Ovary (tissue), 9 donors: Measurements from ENCODE around the gene CPED1. TPM values are rescaled to one million over a fixed set of nuclear protein-coding genes. Genes with fewer than 3 reads are reported as not detected.
"Not testable (repeated sequence)": the region's sequence is repeated elsewhere in the genome, so short reads cannot be mapped to it uniquely, and the experiment has no call there.

Experiments
- DNase-seq, 5 donors: peaks; one replicate each; pipeline ENCODE4 v3.0.0-alpha.2; 2019 to 2020
- H3K27ac ChIP-seq, 2 donors: fragments of 200-600 bp; one replicate each; pipeline versions ENCODE4 v1.5.1 to v1.8.0; 2019 to 2022
- H3K27me3 ChIP-seq: fragments of 200-600 bp; one replicate; pipeline ENCODE4 v1.8.0; 2022
- H3K36me3 ChIP-seq: fragments of 200-600 bp; sonication (generic); one replicate; pipeline ENCODE4 v1.5.1; 2019
- H3K4me1 ChIP-seq: one replicate; pipeline ENCODE4 v1.8.1; 2013; ENCODE audit warnings: mild to moderate bottlenecking, moderate library complexity; ENCODE audit not compliant: insufficient read depth
- H3K4me3 ChIP-seq: fragments of 200-600 bp; sonication (generic); one replicate; pipeline ENCODE4 v1.5.1; 2017
- H3K9me3 ChIP-seq, 2 donors: fragments of 200-600 bp in 1 of 2; sonication (generic) in 1 of 2; one replicate each; pipeline versions ENCODE4 v1.5.1 to v1.8.1; 2013 to 2019; ENCODE audit warnings: mild to moderate bottlenecking in 1 of 2, moderate library complexity in 1 of 2
- EP300 ChIP-seq: sonication (generic); formaldehyde crosslinking; IDR thresholded peaks from one replicate; pipeline ENCODE4 v1.6.1; 2017; ENCODE audit warnings: antibody characterized with exemption
- POLR2A ChIP-seq: fragments of 450-650 bp; IDR thresholded peaks from one replicate; pipeline ENCODE4 v1.6.1; 2017; ENCODE audit warnings: antibody characterized with exemption, mild to moderate bottlenecking, moderate library complexity
- WGBS, 3 donors: extraction: QIAGEN DNeasy Blood & Tissue Kit in 1 of 3; methylation state at CpG; one replicate each; pipeline versions ENCODE4 v1.1.5 to v1.1.7; 2013 to 2017; 5-methylcytosine and 5-hydroxymethylcytosine counted together
- intact Hi-C, 4 donors: fragments of 100-400 bp; cut with DNase I; formaldehyde crosslinking; loops; one replicate each; pipeline versions ENCODE4 v1.11.0 to v1.15.1; 2022 to 2023
- polyA plus RNA-seq, 2 donors: library from polyadenylated mRNA; stranded (reverse); fragments of 200-250 nt in 1 of 2; fragments of 350-450 nt in 1 of 2; fragmentation: Illumina TruSeq in 1 of 2; extraction: RNeasy Lipid Tissue Mini Kit (QIAGEN cat#74804) in 1 of 2; gene quantifications; one replicate each; pipeline ENCODE4 v1.2.3, GENCODE V29; 2013 to 2014
- total RNA-seq, 7 donors: library from RNA; depleted of rRNA in 2 of 7; stranded (reverse); fragments of >200 nt in 2 of 7; fragmentation: NEBNext Ultra II Directional in 3 of 7; extraction: Animal tissue kit (Norgen Biotek cat#: 25700) in 3 of 7; gene quantifications; one replicate each; pipeline versions ENCODE4 v1.1.0 to v1.2.4, GENCODE V29; 2016 to 2023
- TF ChIP-seq, protein P1 (sequence below), 3 donors: fragments of 450-650 bp in 2 of 3; fragments of 200-600 bp in 1 of 3; IDR thresholded peaks; one replicate each; pipeline versions ENCODE4 v1.5.1 to v1.8.0; 2016 to 2022; ENCODE audit warnings: antibody characterized with exemption in 3 of 3, mild to moderate bottlenecking in 1 of 3
- donor health status: DM: no; HTN: no; CAD: no; lungs with moderate emphysema.
- donor health status: DM: no; HTN: no; CAD: no.
- donor health status: Bipolar disorder and iron deficiency.
- donor health status: DM: yes; HTN: yes; CAD: no.
- donor health status: DM: no; HTN: no; CAD: no.
- donor health status: DM: yes; HTN: yes; CAD: no.

The CPED1 gene
- total and polyA plus RNA-seq, 9 donors, result 42.1 to 127 (median 88.8) TPM

DNA sequence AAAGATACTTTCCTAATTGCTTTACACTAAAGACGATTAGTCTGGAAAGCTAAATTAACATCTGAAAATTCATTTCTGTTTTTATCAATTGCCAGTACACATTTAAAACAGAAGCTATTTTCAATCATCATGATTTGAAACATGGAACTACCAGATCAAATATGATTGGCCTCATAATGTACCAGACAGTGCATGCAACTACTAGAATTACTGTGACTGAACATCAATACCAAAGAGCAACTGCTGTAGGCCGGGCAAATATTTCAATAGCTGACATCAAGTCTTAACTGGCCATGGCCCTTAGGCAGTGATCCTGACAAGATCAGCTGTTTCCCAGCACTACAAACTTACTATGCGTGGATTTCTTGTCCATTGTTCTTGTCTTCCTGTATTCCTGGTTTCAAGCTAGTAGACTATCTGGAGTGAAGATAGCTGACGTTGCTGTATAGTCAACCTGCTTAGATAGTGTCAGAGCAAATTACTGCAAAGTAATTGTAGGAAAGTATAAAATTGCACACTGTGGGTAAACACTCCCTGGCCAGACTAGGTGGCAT, 318.6 kb downstream of the CPED1 start:
- WGBS, 3 donors, result 75 to 83% (median 76%) methylated on average over 4 of the region's 4 CpGs

DNA sequence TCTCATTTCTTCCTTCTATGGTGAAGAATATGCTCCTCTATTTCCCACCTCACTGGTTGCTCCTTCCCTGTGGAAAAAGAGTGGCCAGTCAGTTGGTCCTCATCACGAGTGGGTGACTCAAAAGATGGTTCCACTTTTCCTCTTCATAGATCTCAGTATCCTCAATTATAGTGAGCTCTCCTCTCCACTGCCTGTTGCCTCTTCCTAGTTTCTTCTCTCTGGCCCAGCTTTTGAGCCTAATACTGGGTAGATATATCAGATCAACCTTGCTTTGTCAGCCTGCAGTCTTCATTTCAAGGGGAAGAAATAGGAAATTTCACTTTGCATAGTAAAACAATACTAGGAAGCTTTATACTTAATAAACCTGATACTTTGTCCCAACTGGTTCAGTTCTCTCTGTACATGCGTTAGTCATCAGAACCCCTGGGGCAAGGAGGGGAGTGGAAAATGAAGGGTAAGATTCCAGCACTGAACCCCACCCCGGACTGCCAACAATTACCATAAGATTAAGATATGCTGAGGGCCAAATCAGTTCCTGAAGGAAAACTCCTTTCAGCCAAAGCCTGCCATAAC, 324.8 kb downstream of the CPED1 start:
- Histone ChIP-seq H3K27me3 (no peaks in the 10 kb centered on the region), H3K36me3 (no peaks in the 10 kb centered on the region), H3K9me3 (no peaks in the 10 kb centered on the region), H3K4me1 (no peaks in the 10 kb centered on the region), H3K27ac (no peak overlapping the region), H3K4me3 (no peak overlapping the region)
- intact Hi-C loops, result no loop called here
- WGBS, 3 donors, result 74 to 78% (median 75%) methylated on average over 3 of the region's 3 CpGs
- no peak for DNase-seq
- TF ChIP-seq, protein P1, sequence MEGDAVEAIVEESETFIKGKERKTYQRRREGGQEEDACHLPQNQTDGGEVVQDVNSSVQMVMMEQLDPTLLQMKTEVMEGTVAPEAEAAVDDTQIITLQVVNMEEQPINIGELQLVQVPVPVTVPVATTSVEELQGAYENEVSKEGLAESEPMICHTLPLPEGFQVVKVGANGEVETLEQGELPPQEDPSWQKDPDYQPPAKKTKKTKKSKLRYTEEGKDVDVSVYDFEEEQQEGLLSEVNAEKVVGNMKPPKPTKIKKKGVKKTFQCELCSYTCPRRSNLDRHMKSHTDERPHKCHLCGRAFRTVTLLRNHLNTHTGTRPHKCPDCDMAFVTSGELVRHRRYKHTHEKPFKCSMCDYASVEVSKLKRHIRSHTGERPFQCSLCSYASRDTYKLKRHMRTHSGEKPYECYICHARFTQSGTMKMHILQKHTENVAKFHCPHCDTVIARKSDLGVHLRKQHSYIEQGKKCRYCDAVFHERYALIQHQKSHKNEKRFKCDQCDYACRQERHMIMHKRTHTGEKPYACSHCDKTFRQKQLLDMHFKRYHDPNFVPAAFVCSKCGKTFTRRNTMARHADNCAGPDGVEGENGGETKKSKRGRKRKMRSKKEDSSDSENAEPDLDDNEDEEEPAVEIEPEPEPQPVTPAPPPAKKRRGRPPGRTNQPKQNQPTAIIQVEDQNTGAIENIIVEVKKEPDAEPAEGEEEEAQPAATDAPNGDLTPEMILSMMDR (IDR thresholded peaks at IDR 0.05), result no peak

More for the DNA sequence above, 318.6 kb downstream of the CPED1 start:
- H3K27me3 ChIP-seq, result no peaks in the 10 kb centered on the region
- H3K36me3 ChIP-seq, result no peaks in the 10 kb centered on the region
- H3K4me3 ChIP-seq, result no peak overlapping the region
- no peak overlapping the region for H3K27ac ChIP-seq
- H3K9me3 ChIP-seq, result no peaks in the 10 kb centered on the region
- intact Hi-C loops, result no loop called here
- DNase-seq, result no peak
- no peak for TF ChIP-seq POLR2A
- TF ChIP-seq, protein P1 (IDR thresholded peaks at IDR 0.05), result no peak
- H3K4me1 ChIP-seq, result no peaks in the 10 kb centered on the region

DNA sequence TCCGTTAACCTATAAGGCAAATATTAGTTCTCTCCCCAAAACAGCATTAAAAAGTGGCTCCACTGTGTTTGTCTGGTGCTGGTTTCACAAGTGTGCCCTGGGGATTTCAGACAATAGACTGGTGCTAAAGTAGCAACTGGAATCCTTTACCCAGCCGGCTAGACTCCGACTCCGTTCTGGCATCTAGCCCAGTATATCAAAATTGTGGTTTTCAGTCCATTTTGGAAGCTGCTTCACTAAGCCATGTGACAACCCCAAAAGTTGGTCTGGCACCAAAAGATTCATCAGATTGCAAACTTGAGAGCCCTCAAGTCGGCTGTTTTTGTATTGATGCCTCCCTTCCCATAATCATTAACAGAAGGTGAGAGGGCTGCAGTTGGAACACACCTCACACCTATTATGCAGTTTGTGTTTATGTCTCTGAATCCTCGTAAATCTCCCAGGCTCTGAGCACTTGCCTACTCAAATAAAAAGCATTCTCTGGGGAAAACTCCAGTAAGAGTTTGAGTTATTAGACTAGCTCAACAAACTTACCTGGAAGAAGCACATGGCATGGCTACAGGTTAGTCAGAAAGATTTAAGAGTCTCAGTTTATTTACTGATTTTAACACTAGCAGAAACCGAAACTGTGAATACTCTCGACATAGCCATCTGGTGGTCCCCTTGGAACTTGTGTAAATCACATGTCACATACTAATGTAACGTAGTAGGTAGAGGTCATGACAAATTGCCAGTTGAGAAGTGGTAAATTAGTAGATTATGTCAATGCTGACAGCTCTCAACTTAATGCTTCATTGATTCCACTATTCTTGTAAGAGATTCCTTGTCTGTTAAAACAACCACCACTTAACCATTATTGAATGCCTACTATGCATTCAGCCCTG, 325.5 kb downstream of the CPED1 start:
- DNase-seq, result no peak
- Histone ChIP-seq H3K27ac (no peak overlapping the region), H3K9me3 (no peaks in the 10 kb centered on the region), H3K36me3 (no peaks in the 10 kb centered on the region), H3K4me3 (no peak overlapping the region), H3K4me1 (no peaks in the 10 kb centered on the region), H3K27me3 (no peaks in the 10 kb centered on the region)
- intact Hi-C loops, result no loop called here
- no peak for TF ChIP-seq POLR2A
- TF ChIP-seq EP300, result no peak
- TF ChIP-seq, protein P1 (IDR thresholded peaks at IDR 0.05), result no peak
- 43 to 48% (median 44%) methylated on average over 9 of the region's 9 CpGs for WGBS, 3 donors

DNA sequence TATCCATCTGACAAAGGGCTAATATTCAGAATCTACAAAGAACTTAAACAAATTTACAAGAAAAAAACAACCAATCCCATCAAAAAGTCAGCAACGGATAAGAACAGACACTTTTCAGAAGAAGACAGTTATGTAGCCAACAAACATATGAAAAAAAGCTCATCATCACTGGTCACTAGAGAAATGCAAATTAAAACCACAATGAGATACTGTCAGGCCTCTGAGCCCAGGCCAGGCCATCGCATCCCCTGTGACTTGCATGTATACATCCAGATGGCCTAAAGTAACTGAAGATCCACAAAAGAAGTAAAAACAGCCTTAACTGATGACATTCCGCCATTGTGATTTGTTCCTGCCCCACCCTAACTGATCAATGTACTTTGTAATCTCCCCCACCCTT, 326.7 kb downstream of the CPED1 start:
- H3K9me3 ChIP-seq, H3K27ac ChIP-seq, H3K4me3 ChIP-seq, H3K4me1 ChIP-seq, H3K36me3 ChIP-seq, H3K27me3 ChIP-seq, intact Hi-C loops, DNase-seq: not testable (repeated sequence)
- 91 to 97% (median 93%) methylated on average over 3 of the region's 3 CpGs for WGBS, 3 donors

DNA sequence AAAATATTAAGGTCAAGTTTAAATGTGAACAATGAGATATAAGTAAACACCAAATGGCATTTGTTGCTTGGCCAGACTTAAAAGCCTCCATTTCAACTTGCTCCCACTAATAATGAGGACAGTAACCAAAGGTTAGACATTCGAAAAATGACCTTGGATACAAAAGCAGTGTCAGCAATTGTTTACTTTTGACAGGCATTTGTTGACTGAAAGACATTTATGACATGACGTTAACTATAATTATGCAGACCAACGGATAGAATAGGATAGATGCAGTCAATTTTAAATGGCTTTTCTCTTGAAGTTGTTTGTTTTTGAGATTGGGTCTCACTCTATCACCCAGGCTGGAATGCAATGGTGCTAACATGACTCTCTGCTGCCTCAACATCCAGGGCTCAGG, 333.9 kb downstream of the CPED1 start:
- H3K9me3 ChIP-seq, result no peaks in the 10 kb centered on the region
- no peaks in the 10 kb centered on the region for H3K4me1 ChIP-seq
- H3K27me3 ChIP-seq, result no peaks in the 10 kb centered on the region
- WGBS, 3 donors, result 48 to 71% (median 48%) methylated on average over 3 of the region's 3 CpGs
- H3K4me3 ChIP-seq, result no peak overlapping the region
- no peaks in the 10 kb centered on the region for H3K36me3 ChIP-seq
- no peak for DNase-seq
- no peak overlapping the region for H3K27ac ChIP-seq
- TF ChIP-seq POLR2A (no peak), EP300 (no peak)
- TF ChIP-seq, protein P1 (IDR thresholded peaks at IDR 0.05), result no peak
- intact Hi-C loops, result no loop called here
